Measurements from ENCODE around the gene MGAT5B.
"Not testable (repeated sequence)": the region's sequence is repeated elsewhere in the genome, so short reads cannot be mapped to it uniquely, and the experiment has no call there.

Gene MGAT5B

GRCh38 chr17:76848670-76849069, 19.5 kb upstream of the MGAT5B start:
- DNase-seq (no peak), ATAC-seq (no peak)

- DNase-seq, ATAC-seq: not testable (repeated sequence)
Observed at GRCh38 chr17:76849160-76849559, 19.0 kb upstream of the MGAT5B start.

- ATAC-seq = no peak
- DNase-seq = no peak
Observed at GRCh38 chr17:76852843-76853242, 15.4 kb upstream of the MGAT5B start.

GRCh38 chr17:76855105-76855504, 13.1 kb upstream of the MGAT5B start:
- DNase-seq (no peak), ATAC-seq (no peak)

GRCh38 chr17:76862079-76862478, 6.1 kb upstream of the MGAT5B start:
- ATAC-seq (no peak), DNase-seq (no peak)

GRCh38 chr17:76862494-76862893, 5.7 kb upstream of the MGAT5B start:
- ATAC-seq = no peak
- DNase-seq = no peak

- ATAC-seq (no peak), DNase-seq (no peak)
Observed at GRCh38 chr17:76864024-76864423, 4.2 kb upstream of the MGAT5B start.

- DNase-seq = no peak
- ATAC-seq = no peak
Observed at GRCh38 chr17:76865174-76865573, 3.0 kb upstream of the MGAT5B start.

GRCh38 chr17:76866203-76866602, 2.0 kb upstream of the MGAT5B start:
- ATAC-seq = no peak
- DNase-seq = no peak

GRCh38 chr17:76866774-76867577, 1.2 kb upstream of the MGAT5B start:
- no peak for ATAC-seq
- no peak for DNase-seq

GRCh38 chr17:76867578-76868175, 527 bp upstream of the MGAT5B start:
- DNase-seq = no peak
- ATAC-seq = no peak

GRCh38 chr17:76868669-76869495, 678 bp downstream of the MGAT5B start:
- ATAC-seq = no peak
- peak; percentile 10 for DNase-seq

GRCh38 chr17:76869496-76870376, 1.5 kb downstream of the MGAT5B start:
- DNase-seq = peak; percentile 23
- ATAC-seq = no peak

- DNase-seq (no peak), ATAC-seq (no peak)
Observed at GRCh38 chr17:76870377-76870714, 2.1 kb downstream of the MGAT5B start.

GRCh38 chr17:76871668-76872067, 3.5 kb downstream of the MGAT5B start:
- no peak for ATAC-seq

GRCh38 chr17:76872221-76872873, 4.1 kb downstream of the MGAT5B start:
- ATAC-seq (no peak), DNase-seq (peak; percentile 20)

More at GRCh38 chr17:76871668-76872067, 3.5 kb downstream of the MGAT5B start:
- no peak for DNase-seq

GRCh38 chr17:76872874-76873221, 4.6 kb downstream of the MGAT5B start:
- ATAC-seq (no peak), DNase-seq (no peak)

- ATAC-seq (no peak), DNase-seq (no peak)
Observed at GRCh38 chr17:76873856-76874255, 5.7 kb downstream of the MGAT5B start.

- no peak for DNase-seq
- ATAC-seq = no peak
Observed at GRCh38 chr17:76877437-76877836, 9.2 kb downstream of the MGAT5B start.

GRCh38 chr17:76878568-76878967, 10.4 kb downstream of the MGAT5B start:
- DNase-seq (no peak), ATAC-seq (no peak)

GRCh38 chr17:76879254-76879653, 11.1 kb downstream of the MGAT5B start:
- DNase-seq = no peak

GRCh38 chr17:76879691-76880090, 11.5 kb downstream of the MGAT5B start:
- ATAC-seq = no peak

More at GRCh38 chr17:76879254-76879653, 11.1 kb downstream of the MGAT5B start:
- no peak for ATAC-seq

More at GRCh38 chr17:76879691-76880090, 11.5 kb downstream of the MGAT5B start:
- DNase-seq = no peak

Measured in stimulated activated naive CD8-positive, alpha-beta T cell treated with anti-CD3 and anti-CD28 coated beads, Interleukin-15, Interleukin-2, amounts not matched to agents 100 U/mL and 50 U/mL, for 24 hours (primary cell).